GM23248 (cell line): ENCODE measurements around the gene CD22. TPM values are rescaled to one million over a fixed set of nuclear protein-coding genes. Genes with fewer than 3 reads are reported as not detected.
"Not testable (repeated sequence)": the region's sequence is repeated elsewhere in the genome, so short reads cannot be mapped to it uniquely, and the experiment has no call there.

Source experiments
- DNase-seq: peaks from one replicate; pipeline ENCODE4 v3.0.0-alpha.2; 2015
- H2AFZ ChIP-seq: fragments of 200-600 bp; sonication (generic); 2 replicates; pipeline ENCODE4 v1.6.1; 2016; ENCODE audit warnings: antibody characterized with exemption
- H3F3A ChIP-seq: fragments of 200-600 bp; sonication (generic); 2 replicates; pipeline ENCODE4 v1.6.1; 2016; ENCODE audit warnings: mild to moderate bottlenecking, antibody characterized with exemption, mixed run types; ENCODE audit not compliant: insufficient read depth
- H3K27ac ChIP-seq: fragments of 200-600 bp; sonication (generic); 2 replicates; pipeline ENCODE4 v1.5.1; 2016; ENCODE audit warnings: mild to moderate bottlenecking
- H3K27me3 ChIP-seq: fragments of 200-600 bp; sonication (generic); replicated peaks from 2 replicates; pipeline ENCODE4 v1.6.1; 2016; ENCODE audit warnings: mild to moderate bottlenecking; ENCODE audit not compliant: insufficient read depth
- H3K36me3 ChIP-seq: fragments of 200-600 bp; sonication (generic); 2 replicates; pipeline ENCODE4 v1.6.1; 2016; ENCODE audit warnings: low read depth, mild to moderate bottlenecking
- H3K4me1 ChIP-seq: fragments of 200-600 bp; sonication (generic); 2 replicates; pipeline ENCODE4 v1.6.1; 2016; ENCODE audit warnings: mild to moderate bottlenecking; ENCODE audit not compliant: insufficient read depth
- H3K4me2 ChIP-seq: fragments of 200-600 bp; sonication (generic); one replicate; pipeline ENCODE4 v1.6.1; 2016; ENCODE audit warnings: mild to moderate bottlenecking; ENCODE audit not compliant: unreplicated experiment
- H3K4me3 ChIP-seq: fragments of 200-600 bp; sonication (generic); 2 replicates; pipeline ENCODE4 v1.5.1; 2016; ENCODE audit warnings: mild to moderate bottlenecking
- H3K79me2 ChIP-seq: fragments of 200-600 bp; sonication (generic); 2 replicates; pipeline ENCODE4 v1.6.1; 2016; ENCODE audit warnings: mild to moderate bottlenecking; ENCODE audit not compliant: insufficient read depth
- H3K9ac ChIP-seq: fragments of 200-600 bp; sonication (generic); 2 replicates; pipeline ENCODE4 v1.6.1; 2016; ENCODE audit warnings: mild to moderate bottlenecking
- H3K9me2 ChIP-seq: fragments of 200-600 bp; sonication (generic); 2 replicates; pipeline ENCODE4 v1.6.1; 2016; ENCODE audit warnings: mixed run types, mild to moderate bottlenecking, moderate library complexity; ENCODE audit not compliant: insufficient read depth
- H3K9me3 ChIP-seq: fragments of 200-600 bp; sonication (generic); one replicate; pipeline ENCODE4 v1.6.1; 2017; ENCODE audit warnings: low read depth
- H4K20me1 ChIP-seq: fragments of 200-600 bp; sonication (generic); 2 replicates; pipeline ENCODE4 v1.6.0; 2016; ENCODE audit not compliant: insufficient read depth
- EZH2 ChIP-seq: fragments of 200-600 bp; sonication (generic); IDR thresholded peaks from 2 replicates; pipeline ENCODE4 v1.6.1; 2018; ENCODE audit warnings: antibody characterized with exemption, mild to moderate bottlenecking; ENCODE audit not compliant: insufficient read depth, poor library complexity, severe bottlenecking
- EZH2phosphoT487 ChIP-seq: fragments of 200-600 bp; sonication (generic); IDR thresholded peaks from 2 replicates; pipeline ENCODE4 v1.6.1; 2018; ENCODE audit warnings: antibody characterized with exemption, moderate library complexity, mild to moderate bottlenecking, low read depth; ENCODE audit not compliant: insufficient read depth
- WGBS, 2 experiments: methylation state at CpG; one replicate each; pipeline ENCODE4 v1.1.6; 2015 to 2017; ENCODE audit warnings: low lambda C conversion rate in 2 of 2, low coverage in 1 of 2; ENCODE audit errors: missing lambda C conversion rate in 2 of 2; 5-methylcytosine and 5-hydroxymethylcytosine counted together
- in situ Hi-C: fragments of 300-500 bp; cut with MboI; formaldehyde crosslinking; loops from 2 replicates; pipeline ENCODE4 v1.15.0; 2020
- polyA plus RNA-seq: library from polyadenylated mRNA; unstranded; fragments of >200 nt; fragmentation: Nextera tagmentation; extraction: Ambion mirVana; gene quantifications from 2 replicates; pipeline ENCODE4 v1.2.1, GENCODE V29; 2016
- total RNA-seq: library from RNA; depleted of rRNA; stranded (reverse); fragments of >200 nt; shearing (Covaris generic); gene quantifications from 2 replicates; pipeline ENCODE4 v1.2.3, GENCODE V29; 2014

The CD22 gene
- total and polyA plus RNA-seq, 2 experiments from 2014 or later = 0.28 TPM; not detected in 1

DNA sequence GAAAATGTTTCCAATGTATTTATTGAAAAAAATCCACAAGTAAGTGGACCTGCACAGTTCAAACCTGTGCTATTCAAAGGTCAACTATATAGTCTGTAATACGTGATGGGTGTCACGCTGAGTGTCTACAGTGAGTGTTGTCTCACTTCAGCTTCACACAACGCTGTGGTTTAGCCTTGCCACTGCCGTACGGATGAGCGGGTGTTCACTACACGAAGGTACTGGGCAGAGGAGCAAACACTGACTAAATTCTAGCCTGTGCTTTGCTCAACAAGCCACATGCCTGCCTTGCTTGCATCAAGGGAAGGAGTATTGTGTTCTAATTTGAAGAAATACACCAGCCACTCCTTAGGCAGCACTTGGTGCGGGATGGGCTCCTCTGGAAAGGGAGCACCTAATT, 25.9 kb downstream of the CD22 start:
- WGBS, 2 experiments = 77 to 81% methylated on average over 8 of the region's 8 CpGs
- Histone ChIP-seq H3K79me2 (no peaks in the 10 kb centered on the region), H2AFZ (no peak overlapping the region), H3K4me2 (no peak overlapping the region), H4K20me1 (no peaks in the 10 kb centered on the region), H3K9me2 (no peaks in the 10 kb centered on the region), H3K27me3 (peaks cover 3% of the 10 kb centered on the region), H3K4me1 (no peaks in the 10 kb centered on the region), H3K36me3 (no peaks in the 10 kb centered on the region), H3K27ac (no peak overlapping the region), H3K4me3 (no peak overlapping the region), H3K9ac (no peak overlapping the region), H3F3A (no peaks in the 10 kb centered on the region), H3K9me3 (no peaks in the 10 kb centered on the region)
- no peak for TF ChIP-seq EZH2phosphoT487
- no peak for DNase-seq
- in situ Hi-C loops = loop anchor here (10.0 kb wide), 1 partner anchor 140 kb away; the partner anchor contains the start of gene KRTDAP

- 30 to 37% methylated on average over 6 of the region's 6 CpGs for WGBS, 2 experiments
- Histone ChIP-seq H3K9me2 (no peaks in the 10 kb centered on the region), H4K20me1 (no peaks in the 10 kb centered on the region), H3K9ac (no peak overlapping the region), H3F3A (no peaks in the 10 kb centered on the region), H3K9me3 (no peaks in the 10 kb centered on the region), H3K79me2 (no peaks in the 10 kb centered on the region), H3K27me3 (peaks cover 3% of the 10 kb centered on the region), H3K27ac (no peak overlapping the region), H3K36me3 (no peaks in the 10 kb centered on the region), H3K4me2 (no peak overlapping the region), H2AFZ (no peak overlapping the region), H3K4me3 (no peak overlapping the region), H3K4me1 (no peaks in the 10 kb centered on the region)
- in situ Hi-C loops = loop anchor here (10.0 kb wide), 1 partner anchor 139 kb away; the partner anchor contains the start of gene KRTDAP
- TF ChIP-seq EZH2 = no peak
- no peak for TF ChIP-seq EZH2phosphoT487
- DNase-seq = no peak
Measured at GRCh38 chr19:35355791-35356460, 26.9 kb downstream of the CD22 start.

DNA sequence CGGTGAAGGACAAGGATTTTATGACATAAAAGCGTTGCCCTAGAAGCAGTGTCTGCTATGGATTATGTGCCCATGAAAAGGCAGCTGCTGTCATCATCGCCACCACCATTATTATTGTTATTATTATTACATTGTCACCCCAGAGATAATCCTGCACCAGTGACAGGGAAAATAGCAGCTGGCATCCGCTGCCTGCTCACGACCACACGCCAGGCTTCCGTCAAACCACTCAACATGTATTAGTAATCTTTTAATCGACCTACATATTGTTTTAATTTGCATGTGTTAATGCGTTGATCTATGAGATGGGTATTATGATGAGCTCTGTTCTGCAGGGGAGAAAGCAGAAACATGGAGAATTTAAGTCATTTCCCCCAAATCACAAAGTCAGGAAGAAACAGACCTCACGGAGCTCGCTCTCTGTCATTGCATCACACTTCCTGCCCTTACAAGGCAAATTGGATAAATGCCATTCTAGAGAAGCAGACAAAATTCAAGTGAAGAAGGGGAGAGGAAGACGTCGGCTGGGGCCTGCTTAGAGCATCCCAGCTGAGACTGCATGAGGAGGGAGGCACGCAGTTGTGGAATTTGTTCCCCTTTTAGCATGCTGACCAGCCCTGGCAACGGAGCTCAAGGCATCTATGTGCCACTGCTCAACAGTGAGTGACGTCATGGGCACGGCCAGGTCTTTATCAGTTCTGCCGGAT, 29.0 kb downstream of the CD22 start, which contains the start of gene FFAR3:
Gene FFAR3 (plus strand): TSS at position 594 of the 707 bp plus-strand sequence. CDS start 431 bp downstream, outside the sequence.
- H3K4me2 ChIP-seq = peak within 1 kb of the TSS; percentile 12
- H4K20me1 ChIP-seq = no peaks in the 10 kb centered on the region
- no peaks in the 10 kb centered on the region for H3K36me3 ChIP-seq
- no peak within 1 kb of the TSS for H3K27ac ChIP-seq
- H3K4me3 ChIP-seq = no peak within 1 kb of the TSS
- in situ Hi-C loops = loop anchor here (10.0 kb wide), 1 partner anchor 137 kb away; the partner anchor contains the start of gene KRTDAP
- no peaks in the 10 kb centered on the region for H3K9me3 ChIP-seq
- no peaks in the 10 kb centered on the region for H3K4me1 ChIP-seq
- WGBS, 2 experiments = 7 to 8% methylated on average over 18 of the region's 18 CpGs
- peak; percentile 68 for DNase-seq
- no peaks in the 10 kb centered on the region for H3K9me2 ChIP-seq
- H3K79me2 ChIP-seq = no peaks in the 10 kb centered on the region
- H3K9ac ChIP-seq = no peak within 1 kb of the TSS
- no peak within 1 kb of the TSS for H2AFZ ChIP-seq
- no peak for TF ChIP-seq EZH2phosphoT487
- TF ChIP-seq EZH2 = no peak
- H3F3A ChIP-seq = no peaks in the 10 kb centered on the region
- peaks cover 3% of the 10 kb centered on the region for H3K27me3 ChIP-seq

DNA sequence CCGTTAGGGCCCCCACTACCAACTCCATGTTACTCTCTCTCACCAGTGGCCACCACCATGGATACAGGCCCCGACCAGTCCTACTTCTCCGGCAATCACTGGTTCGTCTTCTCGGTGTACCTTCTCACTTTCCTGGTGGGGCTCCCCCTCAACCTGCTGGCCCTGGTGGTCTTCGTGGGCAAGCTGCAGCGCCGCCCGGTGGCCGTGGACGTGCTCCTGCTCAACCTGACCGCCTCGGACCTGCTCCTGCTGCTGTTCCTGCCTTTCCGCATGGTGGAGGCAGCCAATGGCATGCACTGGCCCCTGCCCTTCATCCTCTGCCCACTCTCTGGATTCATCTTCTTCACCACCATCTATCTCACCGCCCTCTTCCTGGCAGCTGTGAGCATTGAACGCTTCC, 29.8 kb downstream of the CD22 start:
- H3K36me3 ChIP-seq, H3K79me2 ChIP-seq, H3K4me1 ChIP-seq, DNase-seq, H3K9me2 ChIP-seq, H3K27me3 ChIP-seq, H3K9ac ChIP-seq, H3K27ac ChIP-seq, H4K20me1 ChIP-seq, H3K4me2 ChIP-seq, H2AFZ ChIP-seq, H3F3A ChIP-seq, H3K9me3 ChIP-seq, H3K4me3 ChIP-seq: not testable (repeated sequence)
- in situ Hi-C loops = loop anchor here (10.0 kb wide), 1 partner anchor 136 kb away; the partner anchor contains the start of gene KRTDAP
- WGBS, 2 experiments = 81% methylated on average over 8 of the region's 16 CpGs; no CpG with 5 or more reads in 1 of the 2 experiments

GRCh38 chr19:35359395-35359794, 30.4 kb downstream of the CD22 start:
- not testable (repeated sequence) for H3K4me3 ChIP-seq, H3K4me1 ChIP-seq, H3K36me3 ChIP-seq, H3K9ac ChIP-seq, H4K20me1 ChIP-seq, H3K27me3 ChIP-seq, H2AFZ ChIP-seq, H3K9me3 ChIP-seq, H3K79me2 ChIP-seq, H3K4me2 ChIP-seq, H3K27ac ChIP-seq, H3F3A ChIP-seq, DNase-seq, H3K9me2 ChIP-seq
- 89 to 91% methylated on average over 12 to 16 of the region's 21 CpGs for WGBS, 2 experiments
- in situ Hi-C loops = loop anchor here (10.0 kb wide), 1 partner anchor 135 kb away; the partner anchor contains the start of gene KRTDAP

GRCh38 chr19:35360081-35360480, 31.1 kb downstream of the CD22 start:
- H3K4me1 ChIP-seq, in situ Hi-C loops, H4K20me1 ChIP-seq, H3K4me3 ChIP-seq, H3K9me2 ChIP-seq, H2AFZ ChIP-seq, H3K9ac ChIP-seq, H3K27ac ChIP-seq, H3F3A ChIP-seq, DNase-seq, H3K36me3 ChIP-seq, H3K9me3 ChIP-seq, H3K79me2 ChIP-seq, H3K4me2 ChIP-seq, H3K27me3 ChIP-seq: not testable (repeated sequence)
- WGBS, 2 experiments = 43% methylated on average over 3 of the region's 5 CpGs; no CpG with 5 or more reads in 1 of the 2 experiments
